Retinal pigment epithelial cell (primary cell): ENCODE measurements around the gene CUX1.

ENCODE experiments used
- DNase-seq: peaks from one replicate; pipeline ENCODE4 v3.0.0-alpha.2; 2010; ENCODE audit warnings: low read depth
- H3K4me3 ChIP-seq: 2 replicates; pipeline ENCODE4 v1.5.1; 2011; ENCODE audit warnings: mild to moderate bottlenecking, low read length, control low read depth, moderate library complexity
- CTCF ChIP-seq: conservative IDR thresholded peaks from 2 replicates; pipeline ENCODE4 v1.5.1; 2011; ENCODE audit warnings: low read depth, low read length, control low read depth, inconsistent platforms

The CUX1 gene

DNA sequence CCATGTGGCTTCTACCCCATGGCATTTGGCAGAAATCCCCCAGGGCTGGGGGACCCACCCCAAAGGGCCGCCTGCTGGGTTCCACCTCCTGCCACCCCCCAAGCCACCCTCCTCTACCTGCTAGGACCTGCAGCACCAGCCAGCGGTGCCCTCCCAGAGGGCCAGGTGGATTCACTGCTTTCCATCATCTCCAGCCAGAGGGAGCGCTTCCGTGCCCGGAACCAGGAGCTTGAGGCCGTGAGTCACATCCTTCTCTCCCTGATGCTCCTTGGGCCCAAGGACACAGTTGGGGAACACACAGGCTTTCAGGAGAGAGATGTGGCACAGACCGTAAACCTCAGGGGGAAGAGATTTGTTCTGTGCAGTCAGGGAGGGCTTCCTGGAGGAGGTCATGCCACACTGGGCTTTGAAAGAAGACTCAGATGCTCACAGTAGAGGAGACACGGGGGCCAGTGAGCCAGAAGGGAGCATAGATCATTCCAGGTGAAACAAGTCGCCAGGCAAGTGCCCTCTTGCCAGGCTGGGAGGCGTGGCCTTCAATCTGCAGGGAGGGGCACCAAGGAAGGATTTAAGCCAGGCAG lies 457.8 kb downstream of the CUX1 start:
- no peak overlapping the region for H3K4me3 ChIP-seq
- no peak for DNase-seq
- no peak for TF ChIP-seq CTCF

DNA sequence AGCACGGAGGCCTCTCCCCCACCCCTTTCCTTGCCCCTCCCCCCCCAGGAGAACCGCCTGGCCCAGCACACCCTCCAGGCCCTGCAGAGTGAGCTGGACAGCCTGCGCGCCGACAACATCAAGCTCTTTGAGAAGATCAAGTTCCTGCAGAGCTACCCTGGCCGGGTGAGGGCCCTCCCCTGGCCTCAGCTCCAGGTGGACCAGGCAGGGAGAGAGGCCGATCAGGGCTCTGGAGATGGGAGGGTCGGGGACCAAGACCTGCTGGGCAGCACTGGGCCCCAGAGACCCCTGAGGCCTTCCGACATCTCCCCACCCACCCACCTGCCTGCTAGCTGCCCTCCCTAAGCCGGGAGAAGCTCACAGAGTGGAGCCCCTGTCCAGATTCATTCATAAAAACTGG lies 460.5 kb downstream of the CUX1 start:
- DNase-seq, result no peak
- TF ChIP-seq CTCF, result no peak
- no peak overlapping the region for H3K4me3 ChIP-seq

DNA sequence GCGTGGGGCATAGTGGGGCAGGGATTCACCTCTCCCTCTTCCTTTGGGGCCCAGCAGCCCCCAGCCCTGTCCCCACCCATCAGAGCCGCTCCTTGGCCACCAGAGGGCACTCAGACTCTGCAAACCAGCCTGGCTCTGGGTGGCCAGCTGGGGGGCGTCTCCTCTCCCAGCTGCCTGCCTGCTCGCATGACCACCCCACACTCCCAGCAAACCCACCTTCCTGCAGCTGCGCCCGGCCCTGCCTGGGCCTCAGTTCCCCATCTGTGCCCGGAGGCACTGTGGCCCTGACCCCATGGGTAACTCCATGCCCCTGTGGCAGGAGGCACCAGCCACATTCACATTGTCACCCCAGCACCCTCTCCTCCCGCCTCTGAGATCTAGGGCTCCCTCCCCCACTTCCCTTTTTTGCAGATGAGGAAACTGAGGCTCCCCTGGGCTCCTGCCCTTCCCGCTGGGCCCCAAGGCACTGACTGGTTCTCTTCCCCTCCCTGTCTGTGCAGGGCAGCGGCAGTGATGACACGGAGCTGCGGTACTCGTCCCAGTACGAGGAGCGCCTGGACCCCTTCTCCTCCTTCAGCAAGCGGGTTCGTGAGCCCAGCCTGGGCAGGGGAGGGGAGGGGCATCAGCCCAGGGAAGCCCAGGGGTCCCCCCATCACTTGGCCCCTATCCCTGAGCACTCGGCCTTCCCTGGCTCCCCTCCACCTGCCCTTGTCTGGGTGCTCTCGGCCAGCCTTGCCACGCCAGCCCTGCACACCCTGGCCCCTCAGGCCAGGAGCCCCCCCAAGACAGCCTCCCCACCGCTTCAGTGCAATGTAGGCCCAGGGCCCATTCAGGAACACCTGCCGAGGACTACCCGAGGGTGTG lies 462.3 kb downstream of the CUX1 start:
- no peak overlapping the region for H3K4me3 ChIP-seq

GRCh38 chr7:102280521-102280920 lies 463.1 kb downstream of the CUX1 start:
- no peak for TF ChIP-seq CTCF
- no peak overlapping the region for H3K4me3 ChIP-seq
- no peak for DNase-seq

More for the DNA sequence above, 462.3 kb downstream of the CUX1 start:
- peak; percentile 84 for TF ChIP-seq CTCF
- DNase-seq, result no peak

GRCh38 chr7:102281785-102282184 lies 464.4 kb downstream of the CUX1 start:
- no peak for TF ChIP-seq CTCF
- no peak for DNase-seq
- no peak overlapping the region for H3K4me3 ChIP-seq

DNA sequence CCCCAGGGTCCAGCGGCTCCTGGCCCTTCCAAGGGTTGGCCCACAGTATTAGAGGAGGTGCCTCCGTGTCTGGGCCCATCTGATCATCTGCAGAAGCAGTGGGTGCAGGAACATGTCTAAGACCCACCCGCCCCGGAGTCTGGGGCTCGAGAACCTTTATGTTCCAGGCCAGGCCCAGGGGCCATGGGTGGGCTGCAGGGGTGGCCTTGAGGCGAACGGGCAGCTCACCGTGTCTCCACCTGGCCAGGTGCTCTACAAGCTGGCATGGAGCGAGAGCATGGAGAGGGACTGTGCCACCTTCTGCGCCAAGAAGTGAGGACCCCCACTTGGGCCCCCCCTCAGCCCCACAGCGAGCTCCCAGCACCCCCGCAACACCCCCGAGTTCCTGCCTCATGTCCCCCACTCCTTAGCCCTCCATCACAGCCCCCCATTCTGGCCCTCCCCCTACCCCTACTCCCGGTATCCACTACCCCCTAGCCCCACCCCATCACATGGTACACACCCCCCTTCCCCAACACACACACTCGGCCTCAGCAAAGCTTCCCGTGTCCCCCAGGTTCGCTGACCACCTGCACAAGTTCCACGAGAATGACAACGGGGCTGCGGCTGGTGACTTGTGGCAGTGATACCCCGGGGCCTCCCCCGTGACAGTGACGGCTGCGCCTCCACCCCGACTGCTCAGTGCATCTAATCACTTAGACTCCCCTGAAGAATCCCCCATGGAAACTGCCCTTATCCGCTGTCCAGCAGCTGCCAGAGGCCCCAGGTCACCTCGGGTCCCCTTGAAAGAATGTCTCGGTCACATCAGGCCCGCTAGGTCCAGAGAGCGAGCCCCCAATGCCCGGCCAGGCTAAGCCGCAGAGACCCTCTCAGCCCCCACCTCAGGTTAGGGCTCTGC lies 465.3 kb downstream of the CUX1 start:
- no peak overlapping the region for H3K4me3 ChIP-seq
- no peak for DNase-seq
- no peak for TF ChIP-seq CTCF
